ENCODE data around the gene PRRX1.

The PRRX1 gene

GRCh38 chr1:170707959-170708655, 44.2 kb downstream of the PRRX1 start:
- TF ChIP-seq CTCF (IDR thresholded peaks at IDR 0.05; ENCODE audit: extremely low read depth, insufficient read depth, missing control alignments): no peak
- in situ Hi-C loops (cut with MboI; ENCODE audit: low pct_unique_long_range_greater_than_20kb, low sequenced_read_pairs, unreplicated experiment): no loop called here
- no peak for DNase-seq (ENCODE audit: low spot score)

GRCh38 chr1:170711682-170712081, 47.8 kb downstream of the PRRX1 start:
- no peak for TF ChIP-seq CTCF (IDR thresholded peaks at IDR 0.05; ENCODE audit: extremely low read depth, insufficient read depth, missing control alignments)
- no peak for DNase-seq (ENCODE audit: low spot score)
- in situ Hi-C loops (cut with MboI; ENCODE audit: low pct_unique_long_range_greater_than_20kb, low sequenced_read_pairs, unreplicated experiment): no loop called here

GRCh38 chr1:170714163-170714562, 50.2 kb downstream of the PRRX1 start:
- no peak for DNase-seq (ENCODE audit: low spot score)
- in situ Hi-C loops (cut with MboI; ENCODE audit: low pct_unique_long_range_greater_than_20kb, low sequenced_read_pairs, unreplicated experiment): no loop called here
- no peak for TF ChIP-seq CTCF (IDR thresholded peaks at IDR 0.05; ENCODE audit: extremely low read depth, insufficient read depth, missing control alignments)

- in situ Hi-C loops (cut with MboI; ENCODE audit: low pct_unique_long_range_greater_than_20kb, low sequenced_read_pairs, unreplicated experiment): no loop called here
- no peak for DNase-seq (ENCODE audit: low spot score)
- TF ChIP-seq CTCF (IDR thresholded peaks at IDR 0.05; ENCODE audit: extremely low read depth, insufficient read depth, missing control alignments): no peak
These were observed 51.0 kb downstream of the PRRX1 start for GRCh38 chr1:170714938-170715337.

GRCh38 chr1:170716835-170717429, 53.0 kb downstream of the PRRX1 start:
- no peak for TF ChIP-seq CTCF (IDR thresholded peaks at IDR 0.05; ENCODE audit: extremely low read depth, insufficient read depth, missing control alignments)
- DNase-seq (ENCODE audit: low spot score): no peak
- in situ Hi-C loops (cut with MboI; ENCODE audit: low pct_unique_long_range_greater_than_20kb, low sequenced_read_pairs, unreplicated experiment): no loop called here

GRCh38 chr1:170720661-170721060, 56.7 kb downstream of the PRRX1 start:
- no peak for TF ChIP-seq CTCF (IDR thresholded peaks at IDR 0.05; ENCODE audit: extremely low read depth, insufficient read depth, missing control alignments)
- in situ Hi-C loops (cut with MboI; ENCODE audit: low pct_unique_long_range_greater_than_20kb, low sequenced_read_pairs, unreplicated experiment): no loop called here
- no peak for DNase-seq (ENCODE audit: low spot score)

Data from GM13977 (cell line).